Activated T-helper 1 cell treated with anti-CD3 and anti-CD28 coated beads, Interleukin-12 subunit alpha, Interleukin-12 subunit beta, Interleukin-2, Interleukin-4 antibody, amounts not matched to agents 30 ng/mL and 10 ng/mL and 1 ng/mL, durations not matched to agents 14 hours and 24 hours and 36 hours (primary cell): ENCODE data around the gene PITPNB. TPM values are rescaled to one million over a fixed set of nuclear protein-coding genes. Genes with fewer than 3 reads are reported as not detected.

Experiments
- DNase-seq: peaks from one replicate; pipeline ENCODE4 v3.0.0; 2021; ENCODE audit warnings: low spot score
- H3K27ac Mint-ChIP-seq: one replicate; pipeline ENCODE4 v1.8.0; 2021; ENCODE audit warnings: mild to moderate bottlenecking, mixed read lengths
- H3K27me3 Mint-ChIP-seq: one replicate; pipeline ENCODE4 v1.8.0; 2022; ENCODE audit warnings: mild to moderate bottlenecking, moderate library complexity, mixed read lengths; ENCODE audit not compliant: insufficient read depth
- H3K36me3 Mint-ChIP-seq: one replicate; pipeline ENCODE4 v1.8.0; 2021; ENCODE audit warnings: low read depth, mixed read lengths
- H3K4me1 Mint-ChIP-seq: one replicate; pipeline ENCODE4 v1.8.0; 2021; ENCODE audit warnings: low read depth, mixed read lengths
- H3K4me3 Mint-ChIP-seq: one replicate; pipeline ENCODE4 v1.8.0; 2021; ENCODE audit warnings: mild to moderate bottlenecking, moderate library complexity, mixed read lengths
- H3K9me3 Mint-ChIP-seq: one replicate; pipeline ENCODE4 v1.8.0; 2021; ENCODE audit warnings: mixed read lengths
- intact Hi-C: fragments of 100-400 bp; cut with micrococcal nuclease; formaldehyde crosslinking; loops from one replicate; pipeline ENCODE4 v1.15.1; 2024
- total RNA-seq: library from RNA; stranded (reverse); gene quantifications from 2 replicates; pipeline ENCODE4 v1.2.3, GENCODE V29; 2022

PITPNB gene
- total RNA-seq, 1 donor from 2014 or later, result 153 TPM

- intact Hi-C loops, result loop anchor here (10.0 kb wide), 1 partner anchor 711 kb away; no protein-coding TSS in a partner anchor
- no peaks in the 10 kb centered on the region for H3K9me3 Mint-ChIP-seq
- H3K36me3 Mint-ChIP-seq, result peaks cover 23% of the 10 kb centered on the region
- H3K4me3 Mint-ChIP-seq, result no peak overlapping the region
- no peak overlapping the region for H3K27ac Mint-ChIP-seq
- H3K27me3 Mint-ChIP-seq, result no peaks in the 10 kb centered on the region
- DNase-seq, result no peak
- peaks cover 37% of the 10 kb centered on the region for H3K4me1 Mint-ChIP-seq
Observed at GRCh38 chr22:27883656-27884350, 35.3 kb downstream of the PITPNB start.

DNA sequence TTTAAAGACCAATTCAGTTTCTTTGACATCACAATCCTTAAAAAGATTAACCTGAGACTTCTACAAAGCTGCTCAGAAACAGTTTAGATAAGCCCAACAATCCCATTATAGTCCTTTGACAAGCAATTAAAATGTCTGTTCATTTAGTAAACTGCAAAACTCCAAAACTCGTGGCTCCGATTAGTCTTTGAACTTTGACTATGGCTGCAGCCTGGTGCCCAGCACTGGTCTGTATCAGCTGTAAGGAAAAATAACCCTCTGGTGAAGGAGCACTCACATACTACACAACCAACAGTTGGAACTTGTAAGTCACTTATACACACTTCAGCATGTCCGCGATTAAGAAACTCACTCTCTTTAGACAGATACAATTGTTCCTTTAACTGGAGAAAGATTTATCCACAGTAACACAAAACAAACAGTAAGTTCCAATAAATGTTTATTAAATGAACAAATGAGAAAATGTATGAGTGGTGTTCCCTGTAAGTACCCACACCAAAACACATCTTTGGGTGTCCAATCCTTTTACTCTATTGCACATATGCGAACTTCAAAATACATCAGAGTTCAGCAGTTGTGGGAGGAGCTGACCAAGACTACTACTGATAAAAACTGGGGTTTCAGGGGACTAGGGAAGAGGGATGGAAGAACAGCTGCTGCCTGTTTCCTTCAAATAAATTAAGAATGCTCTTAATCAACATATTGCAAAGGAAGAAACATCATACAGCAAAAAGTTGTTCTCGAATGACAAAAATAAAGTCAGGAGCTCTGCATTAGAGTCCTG, 36.4 kb downstream of the PITPNB start:
- intact Hi-C loops, result loop anchor here (10.0 kb wide), 1 partner anchor 712 kb away; no protein-coding TSS in a partner anchor
- Mint-ChIP-seq H3K9me3 (no peaks in the 10 kb centered on the region), H3K4me3 (no peak overlapping the region), H3K36me3 (peaks cover 13% of the 10 kb centered on the region), H3K27me3 (no peaks in the 10 kb centered on the region), H3K27ac (no peak overlapping the region), H3K4me1 (peaks cover 30% of the 10 kb centered on the region)
- DNase-seq, result no peak

GRCh38 chr22:27881421-27881820, 37.6 kb downstream of the PITPNB start:
- Mint-ChIP-seq H3K4me3 (no peak overlapping the region), H3K27me3 (no peaks in the 10 kb centered on the region), H3K27ac (no peak overlapping the region), H3K4me1 (peaks cover 35% of the 10 kb centered on the region), H3K36me3 (peaks cover 11% of the 10 kb centered on the region), H3K9me3 (no peaks in the 10 kb centered on the region)
- DNase-seq, result no peak
- intact Hi-C loops, result loop anchor here (1.0 to 10.0 kb wide), 3 partner anchors 15 to 713 kb away; no protein-coding TSS in a partner anchor

DNA sequence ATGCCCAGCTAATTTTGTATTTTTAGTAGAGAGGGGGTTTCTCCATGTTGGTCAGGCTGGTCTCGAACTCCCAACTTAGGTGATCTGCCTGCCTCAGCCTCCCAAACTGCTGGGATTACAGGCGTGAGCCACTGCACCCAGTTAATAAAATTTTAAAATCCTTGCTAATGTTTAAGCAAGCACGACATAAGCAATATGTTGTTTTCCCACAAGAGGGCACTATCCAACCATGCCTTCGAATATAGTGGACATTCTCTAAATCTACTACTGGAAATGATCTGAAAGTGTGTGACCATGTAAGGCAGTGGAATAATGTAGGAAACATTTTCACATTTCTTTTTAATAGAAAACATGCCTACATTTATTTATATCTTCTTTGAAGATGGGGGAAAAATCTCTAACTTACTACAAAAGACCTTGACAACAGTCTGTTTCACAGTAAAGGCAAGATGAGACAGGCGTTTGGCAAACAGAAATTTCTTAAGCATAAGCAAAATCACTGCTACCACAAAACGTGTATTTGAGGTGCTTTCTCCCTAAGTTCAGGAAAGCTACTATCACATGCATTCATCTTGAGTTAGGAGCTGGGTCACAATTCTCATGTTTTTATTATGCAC, 38.2 kb downstream of the PITPNB start:
- H3K36me3 Mint-ChIP-seq, result peaks cover 10% of the 10 kb centered on the region
- no peaks in the 10 kb centered on the region for H3K27me3 Mint-ChIP-seq
- no peaks in the 10 kb centered on the region for H3K9me3 Mint-ChIP-seq
- H3K27ac Mint-ChIP-seq, result peak overlapping the region; percentile 44
- peaks cover 35% of the 10 kb centered on the region for H3K4me1 Mint-ChIP-seq
- H3K4me3 Mint-ChIP-seq, result no peak overlapping the region
- peak; percentile 11 for DNase-seq
- intact Hi-C loops, result loop anchor here (1.0 to 10.0 kb wide), 3 partner anchors 14 to 714 kb away; no protein-coding TSS in a partner anchor

- Mint-ChIP-seq H3K4me1 (peaks cover 44% of the 10 kb centered on the region), H3K9me3 (no peaks in the 10 kb centered on the region), H3K27me3 (no peaks in the 10 kb centered on the region), H3K4me3 (no peak overlapping the region), H3K27ac (no peak overlapping the region), H3K36me3 (peaks cover 13% of the 10 kb centered on the region)
- no peak for DNase-seq
- intact Hi-C loops, result loop anchor here (2.0 to 10.0 kb wide), 2 partner anchors 13 to 715 kb away; no protein-coding TSS in a partner anchor
Observed at GRCh38 chr22:27879923-27880322, 39.1 kb downstream of the PITPNB start.

DNA sequence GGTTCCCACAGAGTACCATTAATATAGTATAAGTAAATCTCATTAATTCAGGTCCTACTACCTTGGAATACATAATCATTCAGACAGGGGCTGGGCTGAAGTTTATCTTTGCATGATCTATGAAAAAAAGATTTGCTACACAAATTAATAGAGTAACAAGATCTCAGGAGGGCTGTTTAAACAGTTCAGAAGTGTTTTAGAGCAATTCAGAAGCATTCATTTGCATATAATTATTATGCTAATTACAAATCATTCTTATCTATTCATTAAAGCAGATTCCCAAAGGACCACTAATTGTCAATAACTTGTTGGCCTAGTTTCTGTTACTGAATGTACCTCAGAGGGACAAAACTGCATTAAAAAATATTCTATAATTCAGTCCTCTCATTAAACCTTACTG, 40.5 kb downstream of the PITPNB start:
- H3K36me3 Mint-ChIP-seq, result peaks cover 22% of the 10 kb centered on the region
- no peak for DNase-seq
- intact Hi-C loops, result no loop called here
- H3K27ac Mint-ChIP-seq, result no peak overlapping the region
- no peak overlapping the region for H3K4me3 Mint-ChIP-seq
- no peaks in the 10 kb centered on the region for H3K27me3 Mint-ChIP-seq
- H3K9me3 Mint-ChIP-seq, result no peaks in the 10 kb centered on the region
- peaks cover 53% of the 10 kb centered on the region for H3K4me1 Mint-ChIP-seq

DNA sequence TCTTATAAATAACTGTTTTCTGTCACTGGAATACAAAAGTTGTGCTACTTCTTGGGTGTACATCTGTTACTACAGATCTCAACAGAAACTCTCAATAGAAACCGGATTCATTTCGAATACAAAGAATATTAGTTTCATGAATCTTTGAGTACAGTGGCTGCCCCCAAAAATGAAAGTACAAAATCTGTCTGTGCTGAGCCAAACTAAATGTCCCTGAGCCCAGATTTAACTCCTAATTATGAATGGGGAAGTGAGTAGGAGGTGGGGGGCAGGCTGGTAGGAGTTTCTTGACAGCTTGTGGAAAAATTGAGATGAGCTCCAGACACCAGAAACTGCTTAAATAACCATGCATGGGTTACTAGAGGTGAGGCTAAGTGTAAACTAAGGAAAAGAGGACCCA, 41.6 kb downstream of the PITPNB start:
- intact Hi-C loops, result no loop called here
- DNase-seq, result no peak
- H3K4me1 Mint-ChIP-seq, result peaks cover 49% of the 10 kb centered on the region
- H3K27me3 Mint-ChIP-seq, result no peaks in the 10 kb centered on the region
- H3K36me3 Mint-ChIP-seq, result peaks cover 21% of the 10 kb centered on the region
- no peaks in the 10 kb centered on the region for H3K9me3 Mint-ChIP-seq
- no peak overlapping the region for H3K27ac Mint-ChIP-seq
- H3K4me3 Mint-ChIP-seq, result no peak overlapping the region

- Mint-ChIP-seq H3K9me3 (no peaks in the 10 kb centered on the region), H3K4me3 (no peak overlapping the region), H3K4me1 (peaks cover 46% of the 10 kb centered on the region), H3K27me3 (no peaks in the 10 kb centered on the region), H3K27ac (no peak overlapping the region), H3K36me3 (peaks cover 23% of the 10 kb centered on the region)
- intact Hi-C loops, result no loop called here
- DNase-seq, result no peak
Observed at GRCh38 chr22:27876684-27877083, 42.4 kb downstream of the PITPNB start.

DNA sequence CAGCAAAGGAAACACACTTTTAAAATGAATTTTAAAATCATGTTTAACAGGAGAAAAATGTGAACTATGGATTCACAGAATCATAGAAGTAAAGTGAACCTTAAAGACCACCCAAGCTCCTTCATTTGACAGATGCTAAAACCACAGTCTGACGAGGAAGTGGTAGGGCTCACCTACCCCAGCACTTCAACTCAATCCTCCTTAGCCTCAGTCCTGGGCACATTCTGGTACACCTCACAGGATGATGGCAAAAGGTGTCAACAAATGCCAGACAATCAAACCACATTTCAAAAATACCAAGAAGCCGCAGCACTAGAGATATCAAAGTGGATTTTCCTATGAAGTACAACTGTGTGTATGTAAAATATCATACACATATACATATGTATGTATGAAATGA, 43.1 kb downstream of the PITPNB start:
- Mint-ChIP-seq H3K9me3 (no peaks in the 10 kb centered on the region), H3K27me3 (no peaks in the 10 kb centered on the region), H3K4me3 (no peak overlapping the region), H3K36me3 (peaks cover 29% of the 10 kb centered on the region), H3K27ac (peak overlapping the region; percentile 60), H3K4me1 (peaks cover 49% of the 10 kb centered on the region)
- no peak for DNase-seq
- intact Hi-C loops, result loop anchor here (1.0 kb wide), 1 partner anchor 9 kb away; no protein-coding TSS in a partner anchor

- intact Hi-C loops, result loop anchor here (1.0 kb wide), 1 partner anchor 7 kb away; no protein-coding TSS in a partner anchor
- no peak for DNase-seq
- Mint-ChIP-seq H3K9me3 (no peaks in the 10 kb centered on the region), H3K4me1 (peaks cover 55% of the 10 kb centered on the region), H3K4me3 (no peak overlapping the region), H3K27me3 (no peaks in the 10 kb centered on the region), H3K36me3 (peaks cover 40% of the 10 kb centered on the region), H3K27ac (peak overlapping the region; percentile 58)
Observed at GRCh38 chr22:27874764-27875163, 44.3 kb downstream of the PITPNB start.

- Mint-ChIP-seq H3K27me3 (no peaks in the 10 kb centered on the region), H3K27ac (peak overlapping the region; percentile 58), H3K36me3 (peaks cover 42% of the 10 kb centered on the region), H3K4me1 (peaks cover 61% of the 10 kb centered on the region), H3K4me3 (no peak overlapping the region), H3K9me3 (no peaks in the 10 kb centered on the region)
- no peak for DNase-seq
- intact Hi-C loops, result no loop called here
Observed at GRCh38 chr22:27874185-27874584, 44.9 kb downstream of the PITPNB start.

GRCh38 chr22:27873472-27873871, 45.6 kb downstream of the PITPNB start:
- no peak overlapping the region for H3K27ac Mint-ChIP-seq
- H3K36me3 Mint-ChIP-seq, result peaks cover 45% of the 10 kb centered on the region
- H3K4me3 Mint-ChIP-seq, result no peak overlapping the region
- H3K9me3 Mint-ChIP-seq, result no peaks in the 10 kb centered on the region
- intact Hi-C loops, result no loop called here
- H3K27me3 Mint-ChIP-seq, result no peaks in the 10 kb centered on the region
- no peak for DNase-seq
- peaks cover 68% of the 10 kb centered on the region for H3K4me1 Mint-ChIP-seq

DNA sequence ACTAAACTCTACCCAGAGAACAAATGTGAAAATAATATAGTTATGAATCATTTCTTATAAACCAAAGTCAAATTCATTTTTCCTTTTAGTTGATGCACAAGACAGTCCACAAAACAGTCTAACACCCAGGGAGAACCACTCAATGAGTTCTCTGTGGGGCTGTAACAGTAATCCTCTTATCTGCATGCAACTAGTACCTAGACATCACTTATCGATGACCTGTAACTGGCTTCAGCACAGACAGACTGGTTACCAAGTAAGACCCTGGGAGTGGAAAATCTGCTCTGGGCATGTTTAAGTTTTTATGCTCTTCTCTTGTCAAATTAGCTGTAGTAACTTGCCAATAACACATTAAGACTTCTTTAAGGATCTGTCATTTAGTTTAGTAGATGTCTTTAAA, 46.6 kb downstream of the PITPNB start:
- Mint-ChIP-seq H3K4me1 (peaks cover 73% of the 10 kb centered on the region), H3K36me3 (peaks cover 52% of the 10 kb centered on the region), H3K4me3 (no peak overlapping the region), H3K27ac (no peak overlapping the region), H3K9me3 (no peaks in the 10 kb centered on the region), H3K27me3 (no peaks in the 10 kb centered on the region)
- DNase-seq, result no peak
- intact Hi-C loops, result no loop called here
